HepG2 (cell line): ENCODE data around the gene SYVN1. TPM values are rescaled to one million over a fixed set of nuclear protein-coding genes. Genes with fewer than 3 reads are reported as not detected.

ENCODE experiments used
- CEBPZ ChIP-seq: IDR thresholded peaks from 2 replicates; pipeline ENCODE4 v1.6.1; 2012; ENCODE audit warnings: low read length, improper control_type of control experiment
- GMEB1 ChIP-seq: sonication (generic); formaldehyde crosslinking; IDR thresholded peaks from 2 replicates; pipeline ENCODE4 v1.5.1; 2020; ENCODE audit warnings: missing genetic modification reagents, mild to moderate bottlenecking, borderline replicate concordance
- HMGXB3 ChIP-seq: sonication (generic); formaldehyde crosslinking; IDR thresholded peaks from 2 replicates; pipeline ENCODE4 v1.4.0; 2020; ENCODE audit warnings: missing genetic modification reagents, borderline replicate concordance
- MBNL3 ChIP-seq: fragments of 250-450 bp; sonication (Bioruptor Pico); conservative IDR thresholded peaks from 2 replicates; pipeline ENCODE4 v1.8.0; 2022; ENCODE audit warnings: mild to moderate bottlenecking, inconsistent platforms
- NR2C2 ChIP-seq: sonication (generic); formaldehyde crosslinking; IDR thresholded peaks from 2 replicates; pipeline ENCODE4 v1.4.0; 2020; ENCODE audit warnings: missing genetic modification reagents, mild to moderate bottlenecking, moderate library complexity, borderline replicate concordance
- POLR2A ChIP-seq, 2 experiments: IDR thresholded peaks; 2 replicates each; pipeline ENCODE4 v1.6.1; 2011; ENCODE audit warnings: low read depth in 2 of 2, low read length in 2 of 2, mild to moderate bottlenecking in 1 of 2, moderate library complexity in 1 of 2; ENCODE audit not compliant: insufficient read depth in 1 of 2
- POLR2G ChIP-seq: fragments of 200-400 bp; formaldehyde crosslinking; IDR thresholded peaks from 2 replicates; pipeline ENCODE4 v1.6.1; 2018; ENCODE audit warnings: mild to moderate bottlenecking, low read depth, low read length, moderate library complexity
- THAP7 ChIP-seq: sonication (generic); formaldehyde crosslinking; IDR thresholded peaks from 2 replicates; pipeline ENCODE4 v1.8.1; 2023; ENCODE audit warnings: mild to moderate bottlenecking, missing genetic modification reagents
- ZBTB3 ChIP-seq: sonication (generic); formaldehyde crosslinking; IDR thresholded peaks from 2 replicates; pipeline ENCODE4 v1.4.0; 2020; ENCODE audit warnings: low read depth, mild to moderate bottlenecking, moderate library complexity, missing genetic modification reagents, borderline replicate concordance
- ZNF124 ChIP-seq: sonication (generic); formaldehyde crosslinking; IDR thresholded peaks from 2 replicates; pipeline ENCODE4 v1.4.0; 2020; ENCODE audit warnings: missing genetic modification reagents
- ZNF619 ChIP-seq: sonication (generic); formaldehyde crosslinking; IDR thresholded peaks from 2 replicates; pipeline ENCODE4 v1.4.0; 2020; ENCODE audit warnings: mild to moderate bottlenecking, missing genetic modification reagents
- ZNF782 ChIP-seq: sonication (generic); formaldehyde crosslinking; IDR thresholded peaks from 2 replicates; pipeline ENCODE4 v1.4.0; 2020; ENCODE audit warnings: missing genetic modification reagents, mild to moderate bottlenecking, borderline replicate concordance
- ZSCAN9 ChIP-seq: IDR thresholded peaks from 2 replicates; pipeline ENCODE4 v1.6.1; 2016; ENCODE audit warnings: borderline replicate concordance
- ZXDC ChIP-seq: sonication (generic); formaldehyde crosslinking; IDR thresholded peaks from 2 replicates; pipeline ENCODE4 v1.5.0; 2020; ENCODE audit warnings: mild to moderate bottlenecking, missing genetic modification reagents
- polyA plus RNA-seq, 8 experiments: library from polyadenylated mRNA; depleted of rRNA in 3 of 8; stranded (reverse) in 7 of 8; unstranded in 1 of 8; fragments of >200 nt; fragmentation: Illumina TruSeq in 4 of 8; extraction: Trizol in 4 of 8; gene quantifications; 2 replicates each; pipeline versions ENCODE4 v1.2.1 to v1.2.3, GENCODE V29; 2011 to 2016; ENCODE audit warnings: low read depth in 4 of 8, missing spikeins in 1 of 8, mixed read lengths in 1 of 8; ENCODE audit not compliant: insufficient read depth in 1 of 8
- total RNA-seq, 5 experiments: library from RNA; depleted of rRNA; stranded (reverse); fragments of >200 nt; fragmentation: Illumina TruSeq; extraction: Trizol; gene quantifications; 2 replicates each; pipeline ENCODE4 v1.2.3, GENCODE V29; 2016; ENCODE audit warnings: low read depth in 1 of 5

Gene SYVN1
- total and polyA plus RNA-seq, 2 of the 13 experiments (the other 11 are each of a cell fraction or from before 2014, with no cell fraction given), result 10.3 to 22.5 TPM

GRCh38 chr11:65121865-65122696 is 12.2 kb downstream of the SYVN1 start, which contains the start of the genes FAU and MRPL49 (continued):
- TF ChIP-seq HMGXB3 (peak; percentile 60), ZNF619 (peak; percentile 90; the same call in 1 of the 2 replicates), MBNL3 (CRISPR knock-in tag) (no peak), CEBPZ (no peak), ZXDC (peak; percentile 91; the same call in 1 of the 2 replicates), ZNF124 (CRISPR knock-in tag) (0 out of 2 replicates have a peak, but pooled peaks have one; percentile 22), GMEB1 (CRISPR knock-in tag) (peak; percentile 98), POLR2G (peak; percentile 96), ZNF782 (CRISPR knock-in tag) (peak; percentile 76; the same call in 1 of the 2 replicates), ZSCAN9 (peak; percentile 23; the same call in 1 of the 2 replicates), ZBTB3 (peak; percentile 20; the same call in 1 of the 2 replicates), THAP7 (CRISPR knock-in tag) (peak; percentile 34; the same call in 1 of the 2 replicates), POLR2A (IDR thresholded peaks at IDR 0.05; ENCODE audit: insufficient read depth in 1 of 2, low read depth in 2 of 2, low read length in 2 of 2) (peak in 1 of 2 experiments; percentile 92; a peak in 2 of 4 replicates), NR2C2 (CRISPR knock-in tag) (peak; percentile 93)
